Measurements from ENCODE around the gene RNF220.
"Not testable (repeated sequence)": the region's sequence is repeated elsewhere in the genome, so short reads cannot be mapped to it uniquely, and the experiment has no call there.

RNF220 gene

DNA sequence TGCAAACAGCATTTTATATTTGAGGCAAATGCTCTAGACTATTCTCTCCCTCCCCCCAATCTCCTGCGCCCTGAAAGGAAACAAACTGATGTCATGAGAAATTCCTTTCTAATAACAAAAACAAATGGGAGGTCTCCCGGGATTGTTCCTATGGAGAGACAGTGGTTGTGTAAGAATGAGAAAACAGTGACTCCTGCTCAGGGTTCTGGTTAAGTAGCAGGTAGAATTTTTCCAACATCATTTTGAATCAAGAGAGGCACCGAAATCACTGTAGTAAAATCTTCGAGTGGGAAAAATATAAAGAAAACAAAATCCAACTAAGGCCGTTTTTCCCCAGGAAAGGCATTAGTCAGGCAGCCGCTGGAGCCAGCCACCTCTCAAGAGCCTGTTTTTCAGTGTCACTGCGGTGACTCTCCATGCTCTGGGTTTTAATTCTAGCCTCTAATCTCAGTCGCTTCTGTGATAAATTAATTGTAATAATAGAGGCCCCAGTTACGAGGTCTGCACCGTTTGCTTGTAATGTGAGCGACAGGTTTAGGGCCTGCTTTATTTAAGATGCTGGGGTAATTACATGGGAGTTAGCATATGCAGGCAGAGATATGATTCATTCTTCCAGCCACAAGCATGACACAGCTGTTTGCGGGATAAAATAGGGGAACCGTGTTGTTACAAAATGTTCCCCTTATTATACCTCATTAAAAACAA is 80.3 kb downstream of the RNF220 start:
- no peak for DNase-seq (ENCODE audit: extremely low read depth in 1 of 2, low read depth in 1 of 2)

DNA sequence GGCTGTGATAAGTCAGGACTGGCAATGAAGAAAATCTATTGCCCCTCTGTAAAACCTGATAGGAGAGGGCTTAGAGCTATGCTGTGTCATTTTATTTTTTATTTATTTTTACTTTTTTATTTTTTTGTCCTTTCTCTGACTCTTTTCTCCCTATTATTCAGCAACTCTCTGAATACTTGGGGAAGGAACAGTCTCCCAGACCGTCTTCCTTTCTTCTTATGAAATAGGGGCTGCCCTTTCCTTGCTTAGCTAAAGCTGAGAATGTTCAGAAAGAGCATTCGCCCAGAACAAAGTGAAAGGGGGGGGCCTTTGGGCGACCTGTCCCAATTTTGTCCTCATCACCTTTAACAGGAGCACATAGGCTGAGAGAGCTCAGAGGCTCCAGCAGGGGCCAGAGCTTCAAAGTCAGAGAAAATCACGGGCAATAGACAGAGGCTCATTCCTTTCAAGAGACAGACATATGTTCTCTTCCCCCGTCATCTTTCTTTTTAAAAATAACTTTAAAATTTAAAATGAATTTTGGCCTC is 80.9 kb downstream of the RNF220 start:
- no peak for DNase-seq (ENCODE audit: extremely low read depth in 1 of 2, low read depth in 1 of 2)

DNA sequence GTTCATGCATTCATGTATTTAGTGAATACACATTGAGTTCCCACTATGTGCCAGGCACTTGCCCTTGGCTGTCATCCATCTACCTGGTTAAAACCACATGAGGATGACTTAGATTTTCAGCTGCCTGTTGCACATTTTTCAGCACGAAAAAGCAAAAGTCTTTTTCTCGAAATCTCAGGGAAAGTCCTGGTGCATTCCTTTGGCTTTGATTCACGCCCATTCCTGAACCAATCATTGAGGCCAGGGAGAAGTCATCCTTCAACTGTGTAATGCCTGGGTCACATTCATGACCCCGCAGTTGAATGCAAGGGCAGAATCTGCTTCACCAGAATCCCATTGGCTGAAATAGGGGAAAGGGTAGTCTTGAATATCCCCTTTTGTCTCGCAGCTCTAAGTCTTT is 84.4 kb downstream of the RNF220 start:
- DNase-seq (ENCODE audit: extremely low read depth in 1 of 2, low read depth in 1 of 2), result no peak

DNA sequence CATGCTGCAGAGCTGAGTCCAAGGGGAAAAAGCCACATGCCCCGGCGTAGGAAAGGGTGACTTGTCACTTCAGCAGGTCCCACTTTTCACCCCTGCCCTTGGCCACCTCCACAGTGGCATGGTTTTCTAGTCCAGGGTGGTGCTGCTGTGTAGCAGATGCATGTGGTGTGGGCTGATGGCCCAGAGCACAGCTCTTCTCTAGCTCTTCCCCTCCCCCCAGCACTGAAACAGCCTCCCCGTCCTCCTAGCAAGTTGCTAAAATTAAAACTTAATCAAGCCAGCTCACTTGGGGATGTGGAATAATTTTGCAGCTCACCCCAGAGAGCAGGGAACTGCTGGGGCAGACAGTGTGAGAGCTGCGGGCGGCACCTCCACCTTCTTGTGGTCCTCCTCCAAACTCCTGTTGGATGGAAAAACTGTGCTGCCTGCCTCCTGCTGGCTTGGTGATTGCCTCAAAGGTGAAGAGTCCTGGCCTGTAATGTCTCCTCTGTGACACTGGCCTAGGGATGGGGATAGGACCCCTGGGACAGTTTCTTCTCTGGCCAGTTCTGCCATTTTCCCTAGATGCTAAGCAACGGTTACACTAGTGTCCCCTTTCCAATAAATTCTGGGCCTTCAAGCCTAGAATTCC is 91.6 kb downstream of the RNF220 start:
- DNase-seq (ENCODE audit: extremely low read depth in 1 of 2, low read depth in 1 of 2), result no peak

DNA sequence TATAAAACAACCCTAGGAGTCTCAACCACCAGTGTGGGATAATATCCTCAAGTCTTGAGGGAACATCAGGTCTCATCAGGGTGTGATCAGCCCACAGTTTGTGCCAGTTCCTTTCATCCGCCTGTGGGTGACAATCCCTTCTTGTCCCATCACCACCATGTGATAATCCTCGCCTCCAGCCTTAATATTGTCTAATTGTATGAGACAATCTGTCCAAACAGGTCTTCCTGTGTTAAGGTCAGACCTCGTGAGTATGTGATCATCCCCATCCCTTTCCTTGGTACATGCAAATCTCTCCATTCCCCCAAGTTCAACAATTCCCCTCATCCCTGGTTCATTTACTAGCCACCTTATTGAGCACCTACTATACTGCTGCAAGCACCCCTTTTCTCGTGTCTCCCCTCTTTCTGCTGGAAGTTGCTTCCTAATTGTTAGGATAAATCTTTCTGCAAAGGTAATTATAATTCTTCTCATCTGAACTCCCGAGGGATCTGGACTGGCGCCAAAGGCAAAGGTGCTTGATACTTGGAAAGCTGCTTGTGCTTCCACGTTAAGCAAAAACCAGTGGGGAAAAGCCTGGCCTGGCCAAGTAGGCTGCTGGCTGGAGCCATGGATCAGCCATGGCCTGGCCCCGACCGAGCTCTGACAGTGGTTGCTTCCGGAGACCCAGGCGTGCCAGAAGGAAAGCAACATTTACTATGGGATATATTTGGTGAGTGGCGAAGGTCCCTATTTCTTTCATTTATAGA is 92.5 kb downstream of the RNF220 start:
- DNase-seq (ENCODE audit: extremely low read depth in 1 of 2, low read depth in 1 of 2), result no peak

DNA sequence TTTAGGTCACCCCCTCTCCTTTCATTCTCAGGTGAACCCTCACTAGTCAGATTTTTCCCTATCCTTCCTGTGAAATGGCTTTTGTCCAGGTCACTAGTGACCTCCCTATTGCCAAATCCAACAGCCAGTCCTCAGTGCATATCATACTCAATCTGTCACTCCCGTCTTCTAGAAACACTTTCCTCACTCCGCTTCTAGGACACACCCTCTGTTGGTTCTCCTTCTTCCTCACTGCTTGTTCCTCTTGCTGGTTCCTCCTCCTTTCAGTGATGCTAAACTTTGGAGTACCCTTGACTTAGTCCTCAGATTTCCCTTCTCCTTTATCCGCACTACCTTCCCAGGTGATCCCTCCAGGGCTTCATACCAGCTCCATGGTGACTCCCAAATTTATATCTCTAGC is 94.3 kb downstream of the RNF220 start:
- DNase-seq (ENCODE audit: extremely low read depth in 1 of 2, low read depth in 1 of 2), result no peak

DNA sequence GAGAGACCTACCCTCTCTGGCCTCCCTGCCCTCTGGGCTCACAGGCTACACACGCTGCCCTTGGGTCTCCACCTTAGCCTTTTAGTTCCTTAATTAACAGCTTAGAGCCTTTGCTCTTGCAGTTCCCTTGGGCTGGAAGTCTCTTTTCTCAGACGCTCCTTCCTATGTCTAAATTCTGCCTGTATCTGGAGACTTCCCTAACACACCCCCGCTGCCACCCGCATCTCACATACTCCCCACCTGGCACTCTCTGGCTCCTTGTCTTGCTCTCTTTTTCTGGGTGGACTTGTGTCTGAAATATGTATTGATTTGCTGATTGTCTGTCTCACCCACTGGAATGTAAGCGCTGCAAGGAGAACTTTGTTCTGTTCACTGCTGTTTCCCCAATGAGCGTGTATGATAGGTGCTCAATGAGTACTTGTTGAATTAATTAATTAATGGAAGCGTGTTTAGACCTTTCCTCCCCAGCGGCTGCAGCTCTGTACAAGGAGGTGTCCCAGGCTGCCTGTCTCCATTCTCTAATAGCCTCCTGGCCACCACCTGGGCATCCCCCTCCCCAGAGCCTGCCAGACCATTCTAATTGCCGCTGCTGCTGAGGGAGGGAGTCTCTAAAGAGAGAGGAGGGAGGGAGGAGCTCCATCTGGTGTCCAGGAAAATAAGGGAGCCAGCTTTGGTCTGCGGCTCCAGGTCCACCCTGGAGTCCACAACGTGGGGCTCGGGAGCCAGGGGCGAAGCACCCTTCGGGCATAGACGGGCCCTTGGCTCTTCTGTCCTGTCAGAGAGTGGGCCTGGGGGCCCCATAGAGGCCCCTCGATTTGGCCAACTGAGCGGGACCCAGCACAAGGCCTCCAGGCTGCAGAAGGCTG is 95.4 kb downstream of the RNF220 start:
- no peak for DNase-seq (ENCODE audit: extremely low read depth in 1 of 2, low read depth in 1 of 2)

DNA sequence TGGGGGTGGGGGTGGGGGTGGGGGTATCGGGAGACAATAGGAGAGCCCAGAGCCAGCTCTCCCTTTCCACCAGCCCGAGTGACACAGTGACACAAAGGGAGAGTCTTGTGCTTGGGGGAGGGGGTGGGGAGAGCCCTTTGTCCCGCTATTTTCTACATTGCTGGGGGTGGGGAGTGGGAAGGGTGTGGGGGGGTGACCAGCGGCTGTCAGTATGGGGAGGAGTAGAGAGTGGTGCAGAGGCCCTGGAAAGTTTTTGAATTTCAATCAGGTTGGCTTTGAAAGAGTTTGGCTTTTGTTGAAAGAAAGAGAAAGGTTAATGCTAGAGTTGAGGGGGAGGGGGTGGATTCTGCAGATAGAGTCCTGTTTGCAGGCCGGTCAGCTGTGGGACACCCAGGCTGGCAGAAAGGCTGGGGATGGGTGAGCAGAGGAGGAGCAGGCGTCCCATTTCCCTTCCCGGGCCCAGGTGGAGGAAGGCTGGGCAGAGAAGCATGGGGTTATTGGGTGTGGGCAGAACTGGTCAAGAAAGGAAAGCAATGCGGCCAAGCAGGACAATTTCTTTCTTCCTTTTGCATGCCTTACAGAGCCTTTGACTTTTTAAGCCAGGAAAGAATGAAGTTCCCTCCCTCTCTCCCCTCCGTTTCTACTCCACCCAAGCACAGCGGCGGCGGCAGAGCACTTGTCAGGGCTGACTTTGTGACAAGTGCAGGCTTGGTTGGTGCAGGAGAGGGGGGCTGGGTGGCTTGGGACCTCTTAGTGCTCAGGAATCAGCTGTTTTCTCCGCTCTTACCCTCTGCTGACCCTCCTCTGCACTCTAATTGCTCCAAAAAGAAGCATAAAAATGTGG is 96.2 kb downstream of the RNF220 start:
- DNase-seq (ENCODE audit: extremely low read depth in 1 of 2, low read depth in 1 of 2), result no peak

DNA sequence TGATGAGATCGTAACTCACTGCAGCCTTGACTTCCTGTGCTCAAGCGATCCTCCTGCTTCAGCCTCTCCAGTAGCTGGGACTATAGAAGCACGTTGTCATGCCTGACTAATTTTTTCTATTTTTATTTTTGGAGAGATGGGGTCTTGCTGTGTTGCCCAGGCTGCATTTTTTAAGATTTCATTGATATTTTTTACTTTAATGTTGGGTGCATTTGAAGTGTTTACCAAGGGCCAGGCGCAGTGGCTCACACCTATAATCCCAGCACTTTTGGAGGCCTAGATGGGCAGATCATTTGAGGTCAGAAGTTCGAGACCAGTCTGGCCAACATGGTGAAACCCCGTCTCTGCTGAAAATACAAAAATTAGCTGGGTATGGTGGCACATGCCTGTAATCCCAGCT is 97.8 kb downstream of the RNF220 start:
- DNase-seq (ENCODE audit: extremely low read depth in 1 of 2, low read depth in 1 of 2), result not testable (repeated sequence)

DNA sequence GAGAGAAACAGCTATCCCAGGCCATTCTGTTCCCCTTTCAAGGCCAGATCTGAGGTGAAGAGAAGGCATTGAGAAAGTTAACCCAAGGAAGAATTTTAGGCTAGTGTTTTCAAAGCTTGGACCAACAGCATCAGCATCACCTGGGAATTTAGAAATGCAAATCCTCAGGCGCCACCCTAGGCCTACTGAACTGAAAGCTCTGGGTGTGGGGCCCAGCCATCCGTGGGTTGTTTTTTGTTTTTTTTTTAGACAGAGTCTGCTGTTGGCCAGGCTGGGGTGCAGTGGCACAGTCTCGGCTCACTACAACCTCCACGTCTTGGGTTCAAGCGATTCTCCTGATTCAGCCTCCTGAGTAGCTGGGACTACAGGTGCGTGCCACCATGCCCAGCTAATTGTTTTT is 98.6 kb downstream of the RNF220 start:
- no peak for DNase-seq (ENCODE audit: extremely low read depth in 1 of 2, low read depth in 1 of 2)

DNA sequence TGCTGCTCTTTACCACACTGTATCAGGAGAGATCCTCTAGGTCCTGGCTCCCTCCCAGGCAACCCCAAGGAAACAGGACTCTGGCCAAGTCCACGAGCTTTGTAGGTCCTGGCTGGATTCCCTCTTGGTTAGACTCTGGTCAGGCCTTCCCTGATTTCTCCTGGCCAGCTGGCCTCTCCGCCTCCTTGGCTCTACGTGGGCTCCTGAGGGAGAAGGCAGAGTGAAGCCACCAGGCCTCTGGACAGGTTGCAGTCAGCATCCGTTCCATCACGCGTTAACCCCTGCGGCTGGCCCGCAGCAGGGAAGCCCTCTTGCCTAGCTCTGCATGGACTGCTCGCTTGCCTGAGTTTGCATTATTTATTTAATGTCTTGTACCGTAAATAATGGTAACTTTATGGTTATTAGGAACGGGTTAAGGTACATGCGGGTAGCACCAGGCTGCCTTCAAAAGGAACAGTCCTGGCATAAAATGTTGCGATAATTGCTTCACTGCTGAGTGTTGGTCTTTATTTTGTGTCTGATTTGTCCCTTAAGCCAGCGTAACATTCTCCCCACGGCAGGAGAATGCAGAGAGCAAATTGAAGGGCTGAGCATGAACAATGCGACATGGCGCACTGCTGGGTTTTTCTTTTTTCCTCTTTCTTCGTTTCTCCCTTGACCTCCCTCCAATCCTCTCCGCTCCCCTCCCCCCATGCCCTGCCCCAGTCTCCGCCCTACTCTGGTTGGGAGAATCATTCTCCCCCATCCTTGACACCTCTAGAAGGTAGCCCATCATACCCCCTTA is 100.3 kb downstream of the RNF220 start:
- DNase-seq (ENCODE audit: extremely low read depth in 1 of 2, low read depth in 1 of 2), result no peak

DNA sequence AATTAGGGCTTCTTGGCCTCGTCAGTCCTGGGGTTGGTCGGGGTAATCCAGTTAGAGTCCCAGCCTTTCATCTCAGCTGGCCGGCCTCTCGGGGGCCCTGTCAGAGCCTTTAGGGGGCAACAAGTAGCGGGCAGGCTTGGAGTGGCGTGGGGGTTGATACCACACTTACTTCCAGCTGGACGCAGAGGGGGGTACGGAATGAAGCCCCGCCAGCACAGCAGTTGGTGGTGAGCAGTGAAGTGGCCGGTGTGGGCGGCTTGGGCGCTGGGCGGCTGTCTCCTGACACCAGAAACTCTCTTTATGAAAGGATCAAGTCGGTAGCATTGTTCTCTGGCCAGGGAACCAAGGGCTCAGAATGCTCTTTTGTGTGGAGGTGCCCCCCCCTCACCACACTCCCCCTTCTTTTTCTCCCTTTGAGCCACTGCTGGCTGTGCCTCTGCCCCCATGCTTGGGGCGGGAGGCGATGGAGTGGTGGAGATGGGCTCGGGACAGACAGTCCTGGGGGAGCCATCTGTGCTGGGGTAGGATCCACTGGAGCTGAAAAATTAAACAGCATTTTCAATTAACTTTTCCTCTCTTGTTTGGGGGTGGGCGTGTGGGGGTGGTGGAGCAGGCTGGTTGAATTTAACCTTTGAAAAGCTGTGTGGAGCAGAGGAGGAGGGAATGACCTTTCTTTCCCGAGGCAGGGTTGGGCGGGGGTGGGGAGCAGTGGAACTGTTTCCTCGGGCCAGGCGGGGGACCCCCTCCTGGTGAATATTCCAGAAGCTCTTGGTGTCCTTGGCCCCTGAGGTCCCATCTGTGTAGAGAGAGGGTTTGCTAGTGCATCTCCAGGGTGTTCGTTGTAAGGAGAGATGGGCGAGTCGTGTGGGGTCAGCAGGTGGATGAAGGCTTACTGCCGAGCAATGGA is 102.7 kb downstream of the RNF220 start:
- no peak for DNase-seq (ENCODE audit: extremely low read depth in 1 of 2, low read depth in 1 of 2)

DNA sequence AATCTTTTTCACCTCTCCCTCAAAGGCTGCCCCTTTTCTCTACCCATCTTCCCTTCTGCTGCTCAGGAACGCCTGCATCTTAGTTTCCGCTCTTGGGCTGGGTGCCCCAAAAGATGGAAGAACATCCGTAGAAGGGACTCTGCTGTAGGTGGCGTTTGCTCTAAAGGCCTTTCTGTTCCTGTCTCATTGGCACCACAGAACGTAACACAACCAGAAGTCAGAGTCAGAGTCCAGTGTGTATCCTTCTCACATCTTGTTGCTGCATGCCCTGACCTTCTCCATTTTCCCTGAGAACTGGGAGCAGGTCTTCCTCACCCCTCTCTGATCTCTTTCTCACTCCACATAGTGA is 103.3 kb downstream of the RNF220 start:
- no peak for DNase-seq (ENCODE audit: extremely low read depth in 1 of 2, low read depth in 1 of 2)

DNA sequence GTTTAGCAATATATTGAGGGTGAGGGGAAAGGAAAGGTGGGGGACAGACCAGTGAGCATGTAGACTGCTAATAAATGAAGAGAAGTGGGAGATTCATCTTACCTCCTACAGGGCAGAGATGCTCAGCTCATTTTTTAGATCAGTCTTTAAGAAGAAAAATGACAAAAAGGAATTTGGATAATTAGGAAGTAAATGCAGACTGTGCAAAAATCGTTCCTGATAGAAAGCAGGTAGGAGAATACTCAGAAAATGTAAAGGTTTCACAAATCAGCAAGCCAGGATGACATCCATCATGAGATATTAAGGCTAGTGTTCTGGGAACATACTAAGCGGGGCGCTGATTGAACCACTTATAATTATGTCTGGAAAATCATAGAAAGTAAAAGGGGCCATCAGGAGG is 106.3 kb downstream of the RNF220 start:
- no peak for DNase-seq (ENCODE audit: extremely low read depth in 1 of 2, low read depth in 1 of 2)

DNA sequence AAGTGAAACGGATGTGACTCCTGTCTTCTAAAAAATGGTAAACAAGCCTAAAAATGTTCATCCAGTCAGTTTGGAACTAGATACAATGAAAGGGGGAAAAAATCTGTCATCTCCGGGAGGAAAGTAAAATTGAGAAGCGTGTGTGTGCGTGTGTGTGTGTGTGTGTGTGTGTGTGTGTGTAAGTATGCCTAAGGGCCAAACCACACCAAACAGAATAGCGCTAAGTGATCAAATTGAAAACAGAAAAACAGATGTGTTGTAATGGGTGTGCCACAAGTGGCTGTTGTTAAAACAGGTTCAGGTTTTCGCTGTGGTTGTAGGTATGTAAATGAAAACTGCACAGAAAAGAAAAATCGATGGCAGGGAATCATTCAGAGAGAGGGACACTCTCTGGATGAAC is 106.7 kb downstream of the RNF220 start:
- DNase-seq (ENCODE audit: extremely low read depth in 1 of 2, low read depth in 1 of 2), result no peak

DNA sequence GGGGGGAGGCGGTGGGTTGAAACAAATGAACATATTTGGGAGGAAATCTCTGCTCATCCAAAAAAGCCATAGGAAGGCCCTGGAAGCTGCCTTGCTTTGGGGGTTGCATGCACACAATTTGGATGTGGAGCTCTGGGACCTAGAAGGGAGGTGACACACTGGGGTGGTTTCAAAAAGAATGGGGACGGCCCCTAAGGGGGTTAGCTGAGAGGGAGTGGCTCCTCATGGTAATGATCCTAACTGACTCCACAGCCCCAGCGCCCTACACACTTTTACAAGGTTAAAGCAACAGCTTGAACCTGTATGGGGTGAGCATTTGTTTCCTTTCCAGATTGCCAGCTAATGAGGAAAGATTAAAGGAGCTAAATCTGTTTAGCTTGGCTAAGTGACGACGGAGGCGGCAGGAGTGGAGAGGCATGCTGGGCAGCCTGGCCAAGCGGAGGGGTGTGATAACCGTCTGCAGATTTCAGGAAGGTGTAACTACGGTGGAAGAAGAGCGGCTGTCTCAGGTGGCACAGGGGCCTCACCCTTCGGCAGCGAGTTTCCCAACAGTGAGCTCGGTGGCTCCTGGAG is 107.3 kb downstream of the RNF220 start:
- DNase-seq (ENCODE audit: extremely low read depth in 1 of 2, low read depth in 1 of 2), result no peak

DNA sequence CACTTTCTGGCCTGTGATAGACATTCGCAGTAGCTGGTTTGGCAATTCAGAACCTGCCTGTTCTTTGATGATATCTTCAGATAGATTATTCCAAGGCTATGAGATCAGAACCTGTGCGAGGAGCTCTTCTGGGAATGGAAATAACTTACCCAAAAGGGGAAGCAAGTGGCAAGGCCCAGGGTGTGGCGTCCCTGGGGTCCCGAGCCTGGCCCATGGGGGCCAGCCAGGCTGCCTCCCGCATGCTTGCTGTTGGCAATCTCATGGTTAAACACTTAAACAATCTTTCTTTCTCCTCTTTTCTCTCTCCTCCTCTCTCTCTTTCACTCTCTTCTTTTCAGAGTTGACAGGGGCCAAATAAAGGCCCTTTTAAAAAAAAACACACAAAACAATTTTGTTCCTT is 108.1 kb downstream of the RNF220 start:
- DNase-seq (ENCODE audit: extremely low read depth in 1 of 2, low read depth in 1 of 2), result no peak

DNA sequence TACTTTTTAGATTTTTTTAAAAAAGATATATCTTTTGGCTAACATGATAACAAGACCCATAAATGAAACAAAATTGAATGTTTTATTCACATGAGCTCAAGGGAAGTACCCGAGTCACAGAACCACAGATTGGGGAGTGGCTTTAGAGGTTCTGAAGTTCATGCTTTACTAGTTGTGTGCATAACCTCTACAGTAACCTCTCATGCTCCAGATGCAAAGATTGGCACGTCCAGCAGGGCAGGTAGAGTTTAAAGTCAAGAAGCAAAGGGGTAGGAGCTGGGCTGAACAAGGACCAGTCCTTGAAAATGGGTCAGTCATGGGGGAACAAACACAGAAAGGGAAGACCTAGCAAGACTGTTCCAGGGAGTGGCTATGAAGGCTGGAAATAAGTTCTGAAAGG is 109.6 kb downstream of the RNF220 start:
- DNase-seq (ENCODE audit: extremely low read depth in 1 of 2, low read depth in 1 of 2), result no peak
